MM.1S (cell line): ENCODE data around the gene AMBRA1.

Experiments
- DNase-seq: peaks from one replicate; pipeline ENCODE4 v3.0.0-alpha.2; 2015
- H2AFZ ChIP-seq: fragments of 300-600 bp; sonication (generic); 2 replicates; pipeline ENCODE4 v1.6.0; 2016; ENCODE audit warnings: antibody characterized with exemption, low read length
- H3F3A ChIP-seq: fragments of 300-600 bp; sonication (generic); 2 replicates; pipeline ENCODE4 v1.6.1; 2016; ENCODE audit warnings: mild to moderate bottlenecking, antibody characterized with exemption, low read length, moderate library complexity, mixed read lengths; ENCODE audit not compliant: insufficient read depth
- H3K27ac ChIP-seq: fragments of 300-600 bp; sonication (generic); 2 replicates; pipeline ENCODE4 v1.5.1; 2016; ENCODE audit warnings: mild to moderate bottlenecking, low read length
- H3K27me3 ChIP-seq: fragments of 300-600 bp; sonication (generic); replicated peaks from 2 replicates; pipeline ENCODE4 v1.6.0; 2016; ENCODE audit warnings: low read length; ENCODE audit not compliant: insufficient read depth
- H3K36me3 ChIP-seq: fragments of 300-600 bp; sonication (generic); replicated peaks from 2 replicates; pipeline ENCODE4 v1.6.1; 2016; ENCODE audit warnings: mild to moderate bottlenecking, low read length, mixed read lengths; ENCODE audit not compliant: insufficient read depth
- H3K4me1 ChIP-seq: fragments of 300-600 bp; sonication (generic); 2 replicates; pipeline ENCODE4 v1.6.1; 2016; ENCODE audit warnings: low read length, mixed read lengths
- H3K4me2 ChIP-seq: fragments of 300-600 bp; sonication (generic); 2 replicates; pipeline ENCODE4 v1.6.0; 2016; ENCODE audit warnings: low read depth, low read length
- H3K4me3 ChIP-seq: fragments of 300-600 bp; sonication (generic); 2 replicates; pipeline ENCODE4 v1.5.1; 2016; ENCODE audit warnings: low read length, mixed read lengths
- H3K79me2 ChIP-seq: fragments of 300-600 bp; sonication (generic); 2 replicates; pipeline ENCODE4 v1.6.1; 2016; ENCODE audit warnings: mixed run types, low read length, mixed read lengths
- H3K9ac ChIP-seq: fragments of 300-600 bp; sonication (generic); 2 replicates; pipeline ENCODE4 v1.6.1; 2016; ENCODE audit warnings: low read length, mixed read lengths
- H3K9me2 ChIP-seq: fragments of 300-600 bp; sonication (generic); replicated peaks from 2 replicates; pipeline ENCODE4 v1.6.1; 2016; ENCODE audit warnings: mild to moderate bottlenecking, low read length, mixed read lengths; ENCODE audit not compliant: insufficient read depth
- H3K9me3 ChIP-seq: fragments of 300-600 bp; sonication (generic); replicated peaks from 2 replicates; pipeline ENCODE4 v1.6.1; 2016; ENCODE audit warnings: mild to moderate bottlenecking, low read length, mixed read lengths; ENCODE audit not compliant: insufficient read depth
- H4K20me1 ChIP-seq: fragments of 300-600 bp; sonication (generic); 2 replicates; pipeline ENCODE4 v1.6.1; 2016; ENCODE audit warnings: mild to moderate bottlenecking, low read length, moderate library complexity, mixed read lengths; ENCODE audit not compliant: insufficient read depth
- CTCF ChIP-seq: fragments of 300-600 bp; sonication (generic); IDR thresholded peaks from 2 replicates; pipeline ENCODE4 v1.5.1; 2016; ENCODE audit warnings: antibody characterized with exemption, low read length, mixed read lengths
- EZH2 ChIP-seq: fragments of 300-600 bp; sonication (generic); optimal IDR thresholded peaks from 2 replicates; pipeline ENCODE3; 2017; ENCODE audit warnings: low read depth, mild to moderate bottlenecking, antibody characterized with exemption, low read length, mixed read lengths
- EZH2phosphoT487 ChIP-seq: fragments of 300-600 bp; sonication (generic); IDR thresholded peaks from 2 replicates; pipeline ENCODE4 v1.6.1; 2018; ENCODE audit warnings: antibody characterized with exemption, low read length

The AMBRA1 gene

DNA sequence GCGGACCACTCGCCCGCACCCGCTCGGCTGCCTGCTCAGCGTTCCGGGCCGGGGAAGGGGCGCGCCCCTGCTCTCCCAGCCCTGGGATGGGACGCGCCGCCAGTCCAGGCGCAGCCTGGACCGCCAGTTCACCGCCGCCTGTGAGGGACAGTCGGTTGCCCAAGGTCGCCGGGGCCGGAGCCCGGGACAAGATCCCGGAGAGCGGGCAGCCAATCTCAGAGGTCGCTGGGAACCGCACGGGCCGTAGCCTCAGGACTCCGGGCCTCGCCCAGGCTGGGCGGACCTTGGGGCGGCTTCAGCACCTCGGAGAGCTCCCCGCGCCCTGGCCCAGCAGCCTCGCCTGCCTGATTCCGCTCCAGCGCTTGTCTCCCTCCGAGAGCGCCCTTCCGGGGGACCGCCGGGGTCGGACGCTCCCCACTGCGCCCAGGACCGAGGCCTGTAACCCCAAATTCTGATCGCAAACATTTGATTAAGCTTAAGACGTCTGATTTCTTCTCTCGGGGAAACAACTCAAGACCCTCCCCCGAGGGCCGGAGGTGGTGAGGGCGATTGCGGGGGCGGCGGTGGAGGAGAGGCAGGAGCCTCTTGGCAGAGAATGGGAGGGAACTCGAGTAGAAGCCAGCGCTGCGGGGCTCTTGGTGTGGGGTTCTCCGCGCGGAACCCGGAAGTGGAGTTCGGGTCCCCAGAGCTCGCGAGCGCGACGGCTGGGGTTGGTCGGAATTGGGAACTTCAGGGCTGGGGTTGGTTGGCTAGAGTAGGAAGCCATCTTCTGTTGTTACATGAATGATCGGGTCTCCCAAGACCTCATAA, 201.2 kb downstream of the AMBRA1 start:
- H3K27ac ChIP-seq, result no peak overlapping the region
- no peaks in the 10 kb centered on the region for H3K79me2 ChIP-seq
- H3K36me3 ChIP-seq, result no peaks in the 10 kb centered on the region
- no peaks in the 10 kb centered on the region for H3K9me2 ChIP-seq
- peak overlapping the region; percentile 69; the same call in 1 of the 2 replicates for H3K4me2 ChIP-seq
- H3K4me1 ChIP-seq, result peaks cover 3% of the 10 kb centered on the region; the same call in 1 of the 2 replicates
- no peak overlapping the region for H2AFZ ChIP-seq
- H3K9me3 ChIP-seq, result no peaks in the 10 kb centered on the region
- peak; percentile 74 for DNase-seq
- H3F3A ChIP-seq, result no peaks in the 10 kb centered on the region
- H3K4me3 ChIP-seq, result no peak overlapping the region
- peaks cover 38% of the 10 kb centered on the region for H3K27me3 ChIP-seq
- H4K20me1 ChIP-seq, result peaks cover 5% of the 10 kb centered on the region; the same call in 1 of the 2 replicates
- no peak overlapping the region for H3K9ac ChIP-seq
- TF ChIP-seq EZH2phosphoT487 (no peak), CTCF (no peak), EZH2 (no peak)

- Histone ChIP-seq H4K20me1 (peaks cover 5% of the 10 kb centered on the region; the same call in 1 of the 2 replicates), H3K4me3 (no peak within 1 kb of the TSS; the same call in 1 of the 2 replicates), H3K4me1 (peaks cover 3% of the 10 kb centered on the region; the same call in 1 of the 2 replicates), H3K4me2 (peak within 1 kb of the TSS; percentile 69; the same call in 1 of the 2 replicates), H2AFZ (no peak within 1 kb of the TSS), H3K36me3 (no peaks in the 10 kb centered on the region), H3K27me3 (peaks cover 46% of the 10 kb centered on the region), H3K9me3 (no peaks in the 10 kb centered on the region), H3K79me2 (no peaks in the 10 kb centered on the region), H3K9me2 (no peaks in the 10 kb centered on the region), H3K9ac (no peak within 1 kb of the TSS), H3K27ac (no peak within 1 kb of the TSS), H3F3A (no peaks in the 10 kb centered on the region)
- no peak for DNase-seq
- TF ChIP-seq EZH2 (no peak), EZH2phosphoT487 (no peak), CTCF (no peak)
These were observed 202.0 kb downstream of the AMBRA1 start, which contains the start of gene CHRM4 for GRCh38 chr11:46391578-46392420. Gene CHRM4, minus strand, starts transcription at chr11:46391776. Its CDS starts 5,219 bp downstream, at chr11:46386557.

DNA sequence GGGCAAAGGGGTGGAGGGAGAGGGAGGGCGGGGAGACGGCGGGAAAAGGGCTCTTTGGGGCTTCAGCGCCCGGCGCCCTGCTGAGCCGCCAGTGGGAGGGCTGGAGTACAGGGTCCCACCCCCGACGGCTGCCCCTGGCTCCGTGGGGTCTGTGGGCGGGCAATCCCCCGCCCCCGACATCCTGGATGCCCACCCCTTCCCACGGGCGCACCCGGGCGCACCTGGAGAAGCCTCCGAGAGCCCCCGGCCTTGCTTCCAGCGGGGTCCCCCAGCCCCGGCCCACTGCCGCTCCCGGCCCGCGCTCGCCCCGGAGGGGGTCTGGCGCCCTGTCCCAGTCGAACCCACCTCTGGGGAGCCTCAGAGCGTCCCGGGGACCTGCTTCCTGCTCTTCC, 202.6 kb downstream of the AMBRA1 start:
- Histone ChIP-seq H4K20me1 (peaks cover 5% of the 10 kb centered on the region; the same call in 1 of the 2 replicates), H3K4me3 (no peak overlapping the region), H3K27ac (no peak overlapping the region)

More for the DNA sequence above, 202.6 kb downstream of the AMBRA1 start:
- Histone ChIP-seq H3F3A (no peaks in the 10 kb centered on the region), H3K9me2 (no peaks in the 10 kb centered on the region), H3K4me2 (no peak overlapping the region), H3K27me3 (peaks cover 53% of the 10 kb centered on the region), H3K9ac (no peak overlapping the region), H2AFZ (no peak overlapping the region), H3K79me2 (no peaks in the 10 kb centered on the region), H3K4me1 (peaks cover 3% of the 10 kb centered on the region; the same call in 1 of the 2 replicates), H3K9me3 (no peaks in the 10 kb centered on the region), H3K36me3 (no peaks in the 10 kb centered on the region)
- DNase-seq, result no peak
- no peak for TF ChIP-seq EZH2phosphoT487
- TF ChIP-seq EZH2, result no peak
- no peak for TF ChIP-seq CTCF
